ENCODE results near the gene SH3BP4.

Gene SH3BP4

GRCh38 chr2:235059161-235059560, 107.3 kb downstream of the SH3BP4 start:
- Histone ChIP-seq H4K20me1 (ENCODE audit: low read depth, low read length) (no peaks in the 10 kb centered on the region), H3K27me3 (ENCODE audit: low read length) (no peaks in the 10 kb centered on the region), H3K79me2 (ENCODE audit: insufficient read depth, low read length) (no peaks in the 10 kb centered on the region), H3K9ac (ENCODE audit: low read length) (no peak overlapping the region), H2AFZ (ENCODE audit: low read depth, low read length, severe bottlenecking) (no peak overlapping the region), H3K4me2 (ENCODE audit: low read depth, low read length, poor library complexity, severe bottlenecking) (no peak overlapping the region), H3F3A (ENCODE audit: insufficient read depth) (no peaks in the 10 kb centered on the region), H3K4me3 (ENCODE audit: insufficient read depth, low read length, poor library complexity, severe bottlenecking) (no peak overlapping the region), H3K36me3 (ENCODE audit: low read length) (no peaks in the 10 kb centered on the region), H3K27ac (ENCODE audit: low read depth, low read length) (no peak overlapping the region), H3K9me3 (ENCODE audit: insufficient read depth, low read length) (no peaks in the 10 kb centered on the region), H3K9me2 (replicated peaks; ENCODE audit: insufficient read depth, low read length) (no peaks in the 10 kb centered on the region; the same call in 1 of the 2 replicates)
- TF ChIP-seq, protein P1, sequence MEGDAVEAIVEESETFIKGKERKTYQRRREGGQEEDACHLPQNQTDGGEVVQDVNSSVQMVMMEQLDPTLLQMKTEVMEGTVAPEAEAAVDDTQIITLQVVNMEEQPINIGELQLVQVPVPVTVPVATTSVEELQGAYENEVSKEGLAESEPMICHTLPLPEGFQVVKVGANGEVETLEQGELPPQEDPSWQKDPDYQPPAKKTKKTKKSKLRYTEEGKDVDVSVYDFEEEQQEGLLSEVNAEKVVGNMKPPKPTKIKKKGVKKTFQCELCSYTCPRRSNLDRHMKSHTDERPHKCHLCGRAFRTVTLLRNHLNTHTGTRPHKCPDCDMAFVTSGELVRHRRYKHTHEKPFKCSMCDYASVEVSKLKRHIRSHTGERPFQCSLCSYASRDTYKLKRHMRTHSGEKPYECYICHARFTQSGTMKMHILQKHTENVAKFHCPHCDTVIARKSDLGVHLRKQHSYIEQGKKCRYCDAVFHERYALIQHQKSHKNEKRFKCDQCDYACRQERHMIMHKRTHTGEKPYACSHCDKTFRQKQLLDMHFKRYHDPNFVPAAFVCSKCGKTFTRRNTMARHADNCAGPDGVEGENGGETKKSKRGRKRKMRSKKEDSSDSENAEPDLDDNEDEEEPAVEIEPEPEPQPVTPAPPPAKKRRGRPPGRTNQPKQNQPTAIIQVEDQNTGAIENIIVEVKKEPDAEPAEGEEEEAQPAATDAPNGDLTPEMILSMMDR (IDR thresholded peaks at IDR 0.05; ENCODE audit: insufficient read depth, low read length, poor library complexity, severe bottlenecking) = no peak
- no peak for TF ChIP-seq EZH2phosphoT487 (conservative IDR thresholded peaks at IDR 0.05; ENCODE audit: low read length)

- no peak overlapping the region for H3K4me3 ChIP-seq (ENCODE audit: insufficient read depth, low read length, poor library complexity, severe bottlenecking)
- no peak overlapping the region for H3K27ac ChIP-seq (ENCODE audit: low read depth, low read length)
- H2AFZ ChIP-seq (ENCODE audit: low read depth, low read length, severe bottlenecking) = no peak overlapping the region
- no peaks in the 10 kb centered on the region; the same call in 1 of the 2 replicates for H3K9me2 ChIP-seq (replicated peaks; ENCODE audit: insufficient read depth, low read length)
- no peaks in the 10 kb centered on the region for H3K9me3 ChIP-seq (ENCODE audit: insufficient read depth, low read length)
- no peak overlapping the region for H3K9ac ChIP-seq (ENCODE audit: low read length)
- H3K4me2 ChIP-seq (ENCODE audit: low read depth, low read length, poor library complexity, severe bottlenecking) = no peak overlapping the region
- H3K27me3 ChIP-seq (ENCODE audit: low read length) = peaks cover 2% of the 10 kb centered on the region; the same call in 1 of the 2 replicates
- H3F3A ChIP-seq (ENCODE audit: insufficient read depth) = no peaks in the 10 kb centered on the region
- no peaks in the 10 kb centered on the region for H3K36me3 ChIP-seq (ENCODE audit: low read length)
- TF ChIP-seq, protein P1 (IDR thresholded peaks at IDR 0.05; ENCODE audit: insufficient read depth, low read length, poor library complexity, severe bottlenecking) = no peak
- no peak for TF ChIP-seq EZH2phosphoT487 (conservative IDR thresholded peaks at IDR 0.05; ENCODE audit: low read length)
- H4K20me1 ChIP-seq (ENCODE audit: low read depth, low read length) = no peaks in the 10 kb centered on the region
- H3K79me2 ChIP-seq (ENCODE audit: insufficient read depth, low read length) = no peaks in the 10 kb centered on the region
Observed at GRCh38 chr2:235061656-235062055, 109.8 kb downstream of the SH3BP4 start.

GRCh38 chr2:235063471-235063961, 111.7 kb downstream of the SH3BP4 start:
- Histone ChIP-seq H3K27me3 (ENCODE audit: low read length) (peaks cover 4% of the 10 kb centered on the region; the same call in 1 of the 2 replicates), H3K9ac (ENCODE audit: low read length) (no peak overlapping the region), H3K4me3 (ENCODE audit: insufficient read depth, low read length, poor library complexity, severe bottlenecking) (no peak overlapping the region), H4K20me1 (ENCODE audit: low read depth, low read length) (no peaks in the 10 kb centered on the region), H3K27ac (ENCODE audit: low read depth, low read length) (no peak overlapping the region), H3K9me3 (ENCODE audit: insufficient read depth, low read length) (no peaks in the 10 kb centered on the region), H3K4me2 (ENCODE audit: low read depth, low read length, poor library complexity, severe bottlenecking) (no peak overlapping the region), H3K36me3 (ENCODE audit: low read length) (no peaks in the 10 kb centered on the region), H2AFZ (ENCODE audit: low read depth, low read length, severe bottlenecking) (no peak overlapping the region), H3K79me2 (ENCODE audit: insufficient read depth, low read length) (no peaks in the 10 kb centered on the region), H3F3A (ENCODE audit: insufficient read depth) (no peaks in the 10 kb centered on the region), H3K9me2 (replicated peaks; ENCODE audit: insufficient read depth, low read length) (no peaks in the 10 kb centered on the region; the same call in 1 of the 2 replicates)
- TF ChIP-seq, protein P1 (IDR thresholded peaks at IDR 0.05; ENCODE audit: insufficient read depth, low read length, poor library complexity, severe bottlenecking) = no peak
- no peak for TF ChIP-seq EZH2phosphoT487 (conservative IDR thresholded peaks at IDR 0.05; ENCODE audit: low read length)

All from SU-DHL-6 (cell line).